Fibroblast of lung (primary cell): Measurements from ENCODE around the gene SCN5A. TPM values are rescaled to one million over a fixed set of nuclear protein-coding genes. Genes with fewer than 3 reads are reported as not detected.

Experiments used
- DNase-seq, 2 donors: peaks; one replicate each; pipeline versions ENCODE4 v3.0.0 to v3.0.0-alpha.2; 2010; ENCODE audit warnings: low read depth in 2 of 2
- H2AFZ ChIP-seq: 2 replicates; pipeline ENCODE4 v1.5.1; 2012; ENCODE audit warnings: low read length, control low read depth, inconsistent platforms
- H3K27ac ChIP-seq: 2 replicates; pipeline ENCODE4 v1.5.1; 2011; ENCODE audit warnings: low read length, control low read depth; ENCODE audit not compliant: insufficient read depth
- H3K27me3 ChIP-seq: 2 replicates; pipeline ENCODE4 v1.5.1; 2011; ENCODE audit warnings: mild to moderate bottlenecking, low read length; ENCODE audit not compliant: control insufficient read depth, insufficient read depth
- H3K36me3 ChIP-seq: 2 replicates; pipeline ENCODE4 v1.5.1; 2011; ENCODE audit warnings: low read length; ENCODE audit not compliant: control insufficient read depth, insufficient read depth
- H3K4me1 ChIP-seq: 2 replicates; pipeline ENCODE4 v1.5.1; 2011; ENCODE audit warnings: low read length; ENCODE audit not compliant: control insufficient read depth, insufficient read depth; ENCODE audit errors: extremely low read depth
- H3K4me2 ChIP-seq: 2 replicates; pipeline ENCODE4 v1.5.1; 2011; ENCODE audit warnings: low read length, control low read depth; ENCODE audit not compliant: insufficient read depth; ENCODE audit errors: extremely low read depth
- H3K4me3 ChIP-seq, 4 experiments: fragments of 200-600 bp in 1 of 4; sonication (generic) in 1 of 4; replicated peaks in 1 of 4; 2 replicates each; pipeline ENCODE4 v1.5.1; 2011 to 2016; ENCODE audit warnings: low read length in 4 of 4, low read depth in 3 of 4, mild to moderate bottlenecking in 3 of 4, control low read depth in 2 of 4, inconsistent platforms in 1 of 4, mixed read lengths in 1 of 4; ENCODE audit not compliant: insufficient read depth in 1 of 4; ENCODE audit errors: control extremely low read depth in 1 of 4
- H3K79me2 ChIP-seq: 2 replicates; pipeline ENCODE4 v1.5.1; 2012; ENCODE audit warnings: mild to moderate bottlenecking, low read length, inconsistent platforms; ENCODE audit not compliant: control insufficient read depth, insufficient read depth
- H3K9ac ChIP-seq: 2 replicates; pipeline ENCODE4 v1.5.1; 2011; ENCODE audit warnings: mild to moderate bottlenecking, low read length, control low read depth; ENCODE audit not compliant: insufficient read depth
- H3K9me3 ChIP-seq: 2 replicates; pipeline ENCODE4 v1.5.1; 2012; ENCODE audit warnings: low read depth, low read length; ENCODE audit not compliant: control insufficient read depth, insufficient read depth
- H4K20me1 ChIP-seq: 2 replicates; pipeline ENCODE4 v1.5.1; 2011; ENCODE audit warnings: low read length; ENCODE audit not compliant: control insufficient read depth, insufficient read depth; ENCODE audit errors: extremely low read depth
- CTCF ChIP-seq, 2 donors: IDR thresholded peaks in 1 of 2; conservative IDR thresholded peaks in 1 of 2; 1 replicate in 1 of 2; 2 replicates in 1 of 2; pipeline ENCODE4 v1.5.1; 2011 to 2012; ENCODE audit warnings: low read length in 2 of 2, control low read depth in 1 of 2, inconsistent platforms in 1 of 2, low read depth in 1 of 2, mild to moderate bottlenecking in 1 of 2
- EZH2 ChIP-seq: IDR thresholded peaks from 2 replicates; pipeline ENCODE4 v1.5.1; 2012; ENCODE audit warnings: low read length, control low read depth, mild to moderate bottlenecking; ENCODE audit errors: missing control alignments
- polyA plus RNA-seq, 2 donors: library from polyadenylated mRNA; depleted of rRNA in 1 of 2; stranded (reverse) in 1 of 2; unstranded in 1 of 2; fragments of >200 nt; gene quantifications; 2 replicates each; pipeline ENCODE4 v1.2.1, GENCODE V29; 2011 to 2012; ENCODE audit warnings: missing spikeins in 1 of 2
- total RNA-seq: library from RNA; depleted of rRNA; stranded (reverse); fragments of >200 nt; gene quantifications from 2 replicates; pipeline ENCODE4 v1.2.1, GENCODE V29; 2014

Gene SCN5A
- total and polyA plus RNA-seq, 2 donors (not counting 1 experiment from before 2014, with no cell fraction given), result 0.27 to 0.50 TPM

- H3K79me2 ChIP-seq, result no peaks in the 10 kb centered on the region
- H3K27me3 ChIP-seq, result no peaks in the 10 kb centered on the region
- DNase-seq, result no peak
- H2AFZ ChIP-seq, result no peak overlapping the region
- no peaks in the 10 kb centered on the region for H3K36me3 ChIP-seq
- no peak overlapping the region for H3K4me2 ChIP-seq
- H3K9ac ChIP-seq, result no peak overlapping the region
- H3K4me1 ChIP-seq, result no peaks in the 10 kb centered on the region
- H3K9me3 ChIP-seq, result no peaks in the 10 kb centered on the region
- H3K4me3 ChIP-seq, result no peak overlapping the region
- no peaks in the 10 kb centered on the region for H4K20me1 ChIP-seq
- TF ChIP-seq CTCF (conservative IDR thresholded peaks at IDR 0.05 in 1 of 2, IDR thresholded peaks at IDR 0.05 in 1 of 2; ENCODE audit: low read depth in 1 of 2, low read length in 2 of 2) (no peak), EZH2 (no peak)
- no peak overlapping the region for H3K27ac ChIP-seq
Measured at GRCh38 chr3:38600551-38600950, 48.9 kb downstream of the SCN5A start.

- H3K4me1 ChIP-seq, result no peaks in the 10 kb centered on the region
- no peak for DNase-seq
Measured at GRCh38 chr3:38599886-38600285, 49.6 kb downstream of the SCN5A start.

GRCh38 chr3:38598791-38599190 lies 50.7 kb downstream of the SCN5A start:
- Histone ChIP-seq H4K20me1 (no peaks in the 10 kb centered on the region), H3K4me1 (no peaks in the 10 kb centered on the region), H3K79me2 (no peaks in the 10 kb centered on the region), H3K9me3 (no peaks in the 10 kb centered on the region), H2AFZ (no peak overlapping the region), H3K9ac (no peak overlapping the region), H3K36me3 (no peaks in the 10 kb centered on the region), H3K27ac (no peak overlapping the region), H3K4me3 (no peak overlapping the region), H3K4me2 (no peak overlapping the region), H3K27me3 (no peaks in the 10 kb centered on the region)
- DNase-seq, result no peak
- TF ChIP-seq CTCF (conservative IDR thresholded peaks at IDR 0.05 in 1 of 2, IDR thresholded peaks at IDR 0.05 in 1 of 2; ENCODE audit: low read depth in 1 of 2, low read length in 2 of 2), result no peak

More at GRCh38 chr3:38599886-38600285, 49.6 kb downstream of the SCN5A start:
- Histone ChIP-seq H4K20me1 (no peaks in the 10 kb centered on the region), H3K9me3 (no peaks in the 10 kb centered on the region), H3K36me3 (no peaks in the 10 kb centered on the region), H3K27ac (no peak overlapping the region), H2AFZ (no peak overlapping the region), H3K4me3 (no peak overlapping the region), H3K4me2 (no peak overlapping the region), H3K27me3 (no peaks in the 10 kb centered on the region), H3K9ac (no peak overlapping the region), H3K79me2 (no peaks in the 10 kb centered on the region)
- TF ChIP-seq EZH2 (no peak), CTCF (conservative IDR thresholded peaks at IDR 0.05 in 1 of 2, IDR thresholded peaks at IDR 0.05 in 1 of 2; ENCODE audit: low read depth in 1 of 2, low read length in 2 of 2) (no peak)
